Aorta (tissue), 5 donors: Measurements from ENCODE around the gene CSF1R. TPM values are rescaled to one million over a fixed set of nuclear protein-coding genes. Genes with fewer than 3 reads are reported as not detected.

Experiments
- ATAC-seq: fragments of 200-7000 bp; cut with Tn5 transposase; one replicate; pipeline ENCODE4 v1.9.1; 2022; ENCODE audit warnings: moderate library complexity; ENCODE audit not compliant: low FRiP score
- DNase-seq, 2 donors: peaks; one replicate each; pipeline ENCODE4 v3.0.0-alpha.2; 2020
- H3K27ac ChIP-seq, 2 donors: one replicate each; pipeline ENCODE4 v1.5.1; 2013; ENCODE audit warnings: low read length in 2 of 2, mild to moderate bottlenecking in 2 of 2, moderate library complexity in 2 of 2, control low read depth in 1 of 2, inconsistent platforms in 1 of 2, low read depth in 1 of 2
- H3K27me3 ChIP-seq, 2 donors: one replicate each; pipeline ENCODE4 v1.6.1; 2013; ENCODE audit warnings: control low read depth in 1 of 2, low read length in 1 of 2, mild to moderate bottlenecking in 1 of 2, moderate library complexity in 1 of 2; ENCODE audit not compliant: insufficient read depth in 2 of 2, control insufficient read depth in 1 of 2
- H3K36me3 ChIP-seq, 2 donors: one replicate each; pipeline ENCODE4 v1.6.1; 2013; ENCODE audit warnings: control low read depth in 1 of 2, low read length in 1 of 2, mild to moderate bottlenecking in 1 of 2; ENCODE audit not compliant: insufficient read depth in 2 of 2, control insufficient read depth in 1 of 2
- H3K4me1 ChIP-seq, 2 donors: one replicate each; pipeline ENCODE4 v1.6.1; 2013; ENCODE audit warnings: low read length in 2 of 2, control low read depth in 1 of 2, mild to moderate bottlenecking in 1 of 2, moderate library complexity in 1 of 2; ENCODE audit not compliant: insufficient read depth in 2 of 2, control insufficient read depth in 1 of 2
- H3K4me3 ChIP-seq, 2 donors: one replicate each; pipeline ENCODE4 v1.5.1; 2013; ENCODE audit warnings: low read length in 2 of 2, control low read depth in 1 of 2, mild to moderate bottlenecking in 1 of 2
- H3K9me3 ChIP-seq: one replicate; pipeline ENCODE4 v1.6.1; 2013; ENCODE audit warnings: mild to moderate bottlenecking, low read length; ENCODE audit not compliant: control insufficient read depth
- WGBS, 2 donors: extraction: QIAGEN DNeasy Blood & Tissue Kit; methylation state at CpG; one replicate each; pipeline ENCODE4 v1.1.7; 2013; 5-methylcytosine and 5-hydroxymethylcytosine counted together
- intact Hi-C, 2 donors: fragments of 100-400 bp; cut with DNase I; formaldehyde crosslinking; loops; one replicate each; pipeline versions ENCODE4 v1.14.2 to v1.15.0; 2022
- polyA plus RNA-seq, 2 donors: library from polyadenylated mRNA; stranded (reverse); fragments of 200-250 nt; gene quantifications; one replicate each; pipeline ENCODE4 v1.2.3, GENCODE V29; 2013
- total RNA-seq, 2 donors: library from RNA; stranded (reverse); fragmentation: NEBNext Ultra II Directional; extraction: Animal tissue kit (Norgen Biotek cat#: 25700); gene quantifications; one replicate each; pipeline ENCODE4 v1.2.1, GENCODE V29; 2021
- donor health status: healthy with polysubstance abuse.
- donor health status: Bipolar disorder and iron deficiency.
- donor health status: DM: no; HTN: no; CAD: no.
- donor health status: DM: no; HTN: no; CAD: no.
- donor health status: DM: yes; HTN: yes; CAD: no.

CSF1R gene
- total and polyA plus RNA-seq, 4 donors: 3.4 to 125 (median 25.2) TPM

GRCh38 chr5:150078802-150079689 lies 7.3 kb downstream of the CSF1R start:
- Histone ChIP-seq H3K4me1 (no peaks in the 10 kb centered on the region), H3K36me3 (no peaks in the 10 kb centered on the region), H3K27ac (no peak overlapping the region), H3K9me3 (no peaks in the 10 kb centered on the region), H3K4me3 (no peak overlapping the region), H3K27me3 (no peaks in the 10 kb centered on the region)
- no peak for ATAC-seq
- intact Hi-C loops: no loop called here
- WGBS, 2 donors: 92 to 94% methylated on average over 7 of the region's 7 CpGs
- peak in 1 of 2 donors; percentile 48 for DNase-seq

GRCh38 chr5:150077996-150078801 lies 8.2 kb downstream of the CSF1R start:
- Histone ChIP-seq H3K4me1 (no peaks in the 10 kb centered on the region), H3K27me3 (no peaks in the 10 kb centered on the region), H3K4me3 (no peak overlapping the region), H3K9me3 (no peaks in the 10 kb centered on the region), H3K27ac (no peak overlapping the region), H3K36me3 (no peaks in the 10 kb centered on the region)
- intact Hi-C loops: no loop called here
- 93 to 98% methylated on average over 8 of the region's 8 CpGs for WGBS, 2 donors
- DNase-seq (peak in 1 of 2 donors; percentile 38), ATAC-seq (no peak)

- no peak overlapping the region for H3K4me3 ChIP-seq
- no peaks in the 10 kb centered on the region for H3K4me1 ChIP-seq
- no peak for ATAC-seq
- no peaks in the 10 kb centered on the region for H3K36me3 ChIP-seq
- DNase-seq: peak in 1 of 2 donors; percentile 42
- no peak overlapping the region for H3K27ac ChIP-seq
- 88 to 89% methylated on average over 8 of the region's 8 CpGs for WGBS, 2 donors
- no peaks in the 10 kb centered on the region for H3K9me3 ChIP-seq
- no peaks in the 10 kb centered on the region for H3K27me3 ChIP-seq
- intact Hi-C loops: no loop called here
Measured at GRCh38 chr5:150077060-150077459, 9.3 kb downstream of the CSF1R start.

GRCh38 chr5:150075806-150076205 lies 10.5 kb downstream of the CSF1R start:
- no peaks in the 10 kb centered on the region for H3K27me3 ChIP-seq
- ATAC-seq (no peak), DNase-seq (peak in 1 of 2 donors; percentile 44)
- WGBS, 2 donors: 78 to 84% methylated on average over 4 of the region's 4 CpGs
- H3K4me3 ChIP-seq: no peak overlapping the region
- intact Hi-C loops: no loop called here
- H3K4me1 ChIP-seq: no peaks in the 10 kb centered on the region
- no peaks in the 10 kb centered on the region for H3K36me3 ChIP-seq
- no peaks in the 10 kb centered on the region for H3K9me3 ChIP-seq
- no peak overlapping the region for H3K27ac ChIP-seq

GRCh38 chr5:150075233-150075632 lies 11.1 kb downstream of the CSF1R start:
- Histone ChIP-seq H3K27ac (no peak overlapping the region), H3K4me3 (no peak overlapping the region), H3K27me3 (no peaks in the 10 kb centered on the region), H3K36me3 (no peaks in the 10 kb centered on the region), H3K4me1 (no peaks in the 10 kb centered on the region), H3K9me3 (no peaks in the 10 kb centered on the region)
- peak in 1 of 2 donors; percentile 33 for DNase-seq
- WGBS, 2 donors: 85 to 88% methylated on average over 4 of the region's 4 CpGs
- intact Hi-C loops: no loop called here
- no peak for ATAC-seq

- no peaks in the 10 kb centered on the region for H3K36me3 ChIP-seq
- intact Hi-C loops: no loop called here
- no peaks in the 10 kb centered on the region for H3K27me3 ChIP-seq
- DNase-seq (no peak), ATAC-seq (no peak)
- no peak overlapping the region for H3K27ac ChIP-seq
- no peaks in the 10 kb centered on the region for H3K9me3 ChIP-seq
- H3K4me1 ChIP-seq: no peaks in the 10 kb centered on the region
- no peak overlapping the region for H3K4me3 ChIP-seq
- WGBS, 2 donors: 72 to 75% methylated on average over 3 of the region's 3 CpGs
Measured at GRCh38 chr5:150073677-150074076, 12.7 kb downstream of the CSF1R start.

GRCh38 chr5:150073086-150073625 lies 13.2 kb downstream of the CSF1R start:
- intact Hi-C loops: no loop called here
- Histone ChIP-seq H3K9me3 (no peaks in the 10 kb centered on the region), H3K27me3 (no peaks in the 10 kb centered on the region), H3K4me3 (no peak overlapping the region), H3K36me3 (no peaks in the 10 kb centered on the region), H3K4me1 (no peaks in the 10 kb centered on the region), H3K27ac (no peak overlapping the region)
- DNase-seq (peak in 1 of 2 donors; percentile 52), ATAC-seq (no peak)
- 91 to 93% methylated on average over 5 of the region's 5 CpGs for WGBS, 2 donors

GRCh38 chr5:150070821-150071220 lies 15.5 kb downstream of the CSF1R start:
- intact Hi-C loops: no loop called here
- no peaks in the 10 kb centered on the region for H3K9me3 ChIP-seq
- ATAC-seq (no peak), DNase-seq (no peak)
- no peak overlapping the region for H3K27ac ChIP-seq
- H3K27me3 ChIP-seq: no peaks in the 10 kb centered on the region
- no peaks in the 10 kb centered on the region for H3K4me1 ChIP-seq
- no peak overlapping the region for H3K4me3 ChIP-seq
- 98 to 100% methylated on average over 3 of the region's 3 CpGs for WGBS, 2 donors
- no peaks in the 10 kb centered on the region for H3K36me3 ChIP-seq
